MG63 (cell line): ENCODE measurements around the gene OR9A4. TPM values are rescaled to one million over a fixed set of nuclear protein-coding genes. Genes with fewer than 3 reads are reported as not detected.
"Not testable (repeated sequence)": the region's sequence is repeated elsewhere in the genome, so short reads cannot be mapped to it uniquely, and the experiment has no call there.

ENCODE experiments used
- DNase-seq: peaks from one replicate; pipeline ENCODE4 v3.0.0-alpha.2; 2020
- H3K27me3 ChIP-seq: fragments of 250-450 bp; sonication (Bioruptor Pico); 2 replicates; pipeline ENCODE4 v1.5.1; 2020; ENCODE audit warnings: mild to moderate bottlenecking, moderate library complexity
- H3K36me3 ChIP-seq: fragments of 250-450 bp; sonication (Bioruptor Pico); 2 replicates; pipeline ENCODE4 v1.5.1; 2020; ENCODE audit warnings: mild to moderate bottlenecking, moderate library complexity
- H3K4me3 ChIP-seq: fragments of 250-450 bp; sonication (Bioruptor Pico); 2 replicates; pipeline ENCODE4 v1.5.1; 2020; ENCODE audit warnings: mild to moderate bottlenecking, moderate library complexity
- H3K9me3 ChIP-seq: fragments of 250-450 bp; sonication (Bioruptor Pico); 2 replicates; pipeline ENCODE4 v1.5.1; 2020; ENCODE audit warnings: mild to moderate bottlenecking, moderate library complexity
- total RNA-seq: library from RNA; depleted of rRNA; stranded (reverse); fragments of >200 nt; shearing (Covaris generic); gene quantifications from 2 replicates; pipeline ENCODE4 v1.2.3, GENCODE V29; 2014; ENCODE audit warnings: low replicate concordance; rRNA removed

The OR9A4 gene, protein sequence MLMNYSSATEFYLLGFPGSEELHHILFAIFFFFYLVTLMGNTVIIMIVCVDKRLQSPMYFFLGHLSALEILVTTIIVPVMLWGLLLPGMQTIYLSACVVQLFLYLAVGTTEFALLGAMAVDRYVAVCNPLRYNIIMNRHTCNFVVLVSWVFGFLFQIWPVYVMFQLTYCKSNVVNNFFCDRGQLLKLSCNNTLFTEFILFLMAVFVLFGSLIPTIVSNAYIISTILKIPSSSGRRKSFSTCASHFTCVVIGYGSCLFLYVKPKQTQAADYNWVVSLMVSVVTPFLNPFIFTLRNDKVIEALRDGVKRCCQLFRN
- not detected in 2 replicates for total RNA-seq

DNA sequence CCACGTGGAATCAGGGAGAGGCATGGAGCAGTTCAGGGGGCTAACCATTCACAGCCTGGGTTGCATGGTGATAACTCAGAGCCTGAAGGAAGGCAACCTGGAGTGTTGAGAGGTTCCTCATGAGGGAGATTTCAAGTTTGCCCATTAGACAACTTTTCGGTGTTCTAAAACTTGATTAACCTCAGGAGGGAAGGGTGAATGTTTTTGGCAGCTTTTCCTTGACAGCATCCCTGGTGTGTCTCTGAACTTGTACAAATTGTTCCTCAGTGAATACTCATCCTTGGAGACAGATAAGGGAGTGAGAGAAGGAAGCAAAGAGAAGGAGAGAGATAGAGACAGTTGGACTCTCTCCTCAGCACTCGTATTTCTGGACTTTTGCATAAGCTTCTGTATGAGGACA, at the start of gene OR9A4:
Gene OR9A4, plus strand, starts transcription at position 301 of the 400 bp plus-strand sequence. CDS start 2,477 bp downstream, outside the sequence.
- DNase-seq, result no peak
- Histone ChIP-seq H3K9me3 (no peaks in the 10 kb centered on the region), H3K4me3 (no peak within 1 kb of the TSS), H3K36me3 (no peaks in the 10 kb centered on the region), H3K27me3 (no peaks in the 10 kb centered on the region)

- H3K27me3 ChIP-seq, result no peaks in the 10 kb centered on the region
- H3K9me3 ChIP-seq, result no peaks in the 10 kb centered on the region
- DNase-seq, result no peak
- H3K36me3 ChIP-seq, result no peaks in the 10 kb centered on the region
- no peak overlapping the region for H3K4me3 ChIP-seq
Observed at GRCh38 chr7:141866974-141867373, 49.2 kb upstream of the OR9A4 start.

DNA sequence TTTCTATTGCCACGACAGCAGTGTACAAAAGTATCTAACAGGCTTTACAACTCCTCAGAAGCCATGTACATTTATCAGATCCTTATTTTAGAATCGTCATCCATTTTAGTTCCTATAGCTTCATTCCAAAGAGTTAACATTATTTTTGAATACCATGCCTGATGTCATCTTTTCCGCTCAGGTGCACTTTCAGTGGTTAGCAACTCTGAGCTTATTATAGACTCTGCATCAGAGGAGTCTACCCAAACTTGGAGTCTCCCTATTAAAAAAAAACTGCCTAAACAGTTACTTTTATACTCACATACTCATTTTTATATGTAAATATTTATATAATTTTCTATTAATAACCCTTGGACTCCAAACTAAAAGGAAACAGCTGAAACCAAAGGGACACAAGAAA, 43.3 kb upstream of the OR9A4 start:
- DNase-seq, result no peak
- H3K36me3 ChIP-seq, result no peaks in the 10 kb centered on the region
- no peaks in the 10 kb centered on the region for H3K9me3 ChIP-seq
- H3K27me3 ChIP-seq, result no peaks in the 10 kb centered on the region
- no peak overlapping the region for H3K4me3 ChIP-seq

DNA sequence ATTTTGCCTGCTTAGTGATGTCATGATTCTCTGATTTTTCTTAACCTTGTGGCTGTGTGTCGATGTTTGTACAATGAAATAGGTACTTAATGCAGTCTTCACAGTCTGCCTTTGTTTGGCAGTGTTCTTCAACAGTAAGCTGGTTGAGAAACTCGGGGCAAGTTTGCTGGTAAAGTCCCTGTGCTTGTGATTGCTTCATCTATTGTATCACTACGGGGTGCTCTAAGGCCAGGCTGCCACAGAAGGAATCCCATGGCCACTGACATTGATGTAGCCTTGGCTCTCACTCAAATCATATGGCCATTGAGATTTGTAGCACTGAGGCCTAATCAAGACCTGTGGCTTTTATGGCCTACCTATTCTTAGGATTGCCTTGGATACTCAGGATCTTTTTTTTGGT, 41.4 kb upstream of the OR9A4 start:
- no peaks in the 10 kb centered on the region; the same call in 1 of the 2 replicates for H3K9me3 ChIP-seq
- no peaks in the 10 kb centered on the region for H3K36me3 ChIP-seq
- H3K27me3 ChIP-seq, result no peaks in the 10 kb centered on the region
- no peak for DNase-seq
- H3K4me3 ChIP-seq, result no peak overlapping the region

GRCh38 chr7:141875453-141875852, 40.7 kb upstream of the OR9A4 start:
- Histone ChIP-seq H3K27me3 (no peaks in the 10 kb centered on the region), H3K4me3 (no peak overlapping the region), H3K9me3 (no peaks in the 10 kb centered on the region; the same call in 1 of the 2 replicates), H3K36me3 (no peaks in the 10 kb centered on the region)
- DNase-seq, result no peak

GRCh38 chr7:141876371-141876770, 39.8 kb upstream of the OR9A4 start:
- Histone ChIP-seq H3K36me3 (no peaks in the 10 kb centered on the region), H3K9me3 (no peaks in the 10 kb centered on the region; the same call in 1 of the 2 replicates), H3K27me3 (no peaks in the 10 kb centered on the region), H3K4me3 (no peak overlapping the region)
- no peak for DNase-seq

- DNase-seq, result no peak
- H3K4me3 ChIP-seq, result no peak overlapping the region
- H3K27me3 ChIP-seq, result no peaks in the 10 kb centered on the region
- H3K9me3 ChIP-seq, result no peaks in the 10 kb centered on the region; the same call in 1 of the 2 replicates
- H3K36me3 ChIP-seq, result no peaks in the 10 kb centered on the region
Observed at GRCh38 chr7:141877365-141877764, 38.8 kb upstream of the OR9A4 start.

DNA sequence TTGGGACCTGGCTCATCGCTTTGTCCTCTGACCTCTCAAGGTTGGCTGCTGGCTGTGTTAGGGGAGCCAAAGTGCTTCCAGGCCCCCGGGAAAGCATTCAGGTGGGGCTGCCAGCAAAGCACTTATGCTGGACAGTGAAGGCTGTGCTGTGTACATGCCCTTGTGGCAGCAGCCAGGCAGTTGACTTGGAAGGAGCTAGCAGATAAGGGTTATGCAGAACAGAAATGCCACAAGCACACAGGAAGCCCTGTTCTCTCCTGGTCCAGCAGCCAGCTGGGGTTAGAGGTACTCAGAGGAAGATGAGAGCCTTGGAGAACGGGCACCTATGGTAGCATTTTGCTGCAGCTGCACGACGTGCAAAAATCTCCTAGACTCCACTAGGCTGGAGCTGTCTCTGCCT, 35.2 kb upstream of the OR9A4 start:
- no peak overlapping the region for H3K4me3 ChIP-seq
- DNase-seq, result no peak

GRCh38 chr7:141884539-141885225, 31.5 kb upstream of the OR9A4 start:
- H3K36me3 ChIP-seq, result no peaks in the 10 kb centered on the region
- H3K27me3 ChIP-seq, result no peaks in the 10 kb centered on the region
- DNase-seq, result no peak
- no peak overlapping the region for H3K4me3 ChIP-seq
- no peaks in the 10 kb centered on the region for H3K9me3 ChIP-seq

More for the DNA sequence above, 35.2 kb upstream of the OR9A4 start:
- H3K9me3 ChIP-seq, result no peaks in the 10 kb centered on the region; the same call in 1 of the 2 replicates
- no peaks in the 10 kb centered on the region for H3K36me3 ChIP-seq
- no peaks in the 10 kb centered on the region for H3K27me3 ChIP-seq

DNA sequence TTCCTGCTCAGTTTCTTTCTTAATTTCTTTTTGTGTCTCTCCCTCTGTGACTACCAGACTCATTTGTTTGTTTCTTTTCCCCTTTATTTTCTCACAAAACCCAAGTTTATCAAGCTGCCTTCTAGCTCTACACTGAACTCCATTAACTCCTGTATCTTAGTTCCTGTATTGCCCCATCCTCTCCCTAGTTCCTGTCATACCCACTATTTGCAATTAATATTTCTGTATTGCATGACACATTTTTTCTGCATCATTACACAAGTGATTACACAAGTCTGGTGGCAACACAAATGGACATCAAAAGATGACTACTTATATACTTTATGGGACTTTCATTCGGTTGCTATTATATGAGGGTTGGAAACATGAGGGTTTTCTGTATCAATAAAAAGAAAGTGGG, 26.9 kb upstream of the OR9A4 start:
- H3K27me3 ChIP-seq, result no peaks in the 10 kb centered on the region
- no peak for DNase-seq
- H3K9me3 ChIP-seq, result no peaks in the 10 kb centered on the region
- no peaks in the 10 kb centered on the region for H3K36me3 ChIP-seq
- no peak overlapping the region for H3K4me3 ChIP-seq

- H3K36me3 ChIP-seq, result no peaks in the 10 kb centered on the region
- no peaks in the 10 kb centered on the region for H3K9me3 ChIP-seq
- no peak for DNase-seq
- H3K4me3 ChIP-seq, result no peak overlapping the region
- H3K27me3 ChIP-seq, result no peaks in the 10 kb centered on the region
Observed at GRCh38 chr7:141891336-141891735, 24.9 kb upstream of the OR9A4 start.

DNA sequence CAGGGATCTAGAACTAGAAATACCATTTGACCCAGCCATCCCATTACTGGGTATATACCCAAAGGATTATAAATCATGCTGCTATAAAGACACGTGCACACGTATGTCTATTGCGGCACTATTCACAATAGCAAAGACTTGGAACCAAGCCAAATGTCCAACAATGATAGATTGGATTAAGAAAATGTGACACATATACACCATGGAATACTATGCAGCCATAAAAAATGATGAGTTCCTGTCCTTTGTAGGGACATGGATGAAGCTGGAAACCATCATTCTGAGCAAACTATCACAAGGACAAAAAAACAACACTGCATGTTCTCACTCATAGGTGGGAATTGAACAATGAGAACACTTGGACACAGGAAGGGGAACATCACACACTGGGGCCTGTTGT, 16.8 kb upstream of the OR9A4 start:
- H3K36me3 ChIP-seq, H3K27me3 ChIP-seq: not testable (repeated sequence)

DNA sequence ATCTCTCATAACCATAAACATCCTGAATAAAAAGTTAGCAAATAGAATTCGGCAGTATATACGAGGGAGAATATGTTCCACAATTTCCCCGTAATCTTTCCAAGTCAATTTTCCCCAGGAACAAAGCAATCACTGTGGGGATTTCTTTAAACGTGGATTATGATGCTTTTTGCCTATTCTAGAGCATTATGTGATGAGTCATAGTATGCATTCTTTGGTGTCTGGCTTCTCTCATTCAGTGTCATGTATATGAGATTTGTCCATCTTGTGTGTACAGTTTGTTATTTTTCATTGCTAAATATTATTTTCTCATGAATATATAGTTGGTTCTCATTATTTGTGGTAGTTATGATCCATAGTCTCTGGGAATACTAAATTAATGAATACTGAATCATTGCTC, 9.9 kb upstream of the OR9A4 start:
- no peaks in the 10 kb centered on the region for H3K36me3 ChIP-seq
- DNase-seq, result no peak
- H3K4me3 ChIP-seq, result no peak overlapping the region
- no peaks in the 10 kb centered on the region for H3K9me3 ChIP-seq
- H3K27me3 ChIP-seq, result no peaks in the 10 kb centered on the region

More for the DNA sequence above, 16.8 kb upstream of the OR9A4 start:
- H3K9me3 ChIP-seq, DNase-seq, H3K4me3 ChIP-seq: not testable (repeated sequence)

- H3K4me3 ChIP-seq, result no peak overlapping the region
- H3K27me3 ChIP-seq, result no peaks in the 10 kb centered on the region
- no peak for DNase-seq
- no peaks in the 10 kb centered on the region for H3K9me3 ChIP-seq
- no peaks in the 10 kb centered on the region for H3K36me3 ChIP-seq
Observed at GRCh38 chr7:141911391-141911790, 4.8 kb upstream of the OR9A4 start.

DNA sequence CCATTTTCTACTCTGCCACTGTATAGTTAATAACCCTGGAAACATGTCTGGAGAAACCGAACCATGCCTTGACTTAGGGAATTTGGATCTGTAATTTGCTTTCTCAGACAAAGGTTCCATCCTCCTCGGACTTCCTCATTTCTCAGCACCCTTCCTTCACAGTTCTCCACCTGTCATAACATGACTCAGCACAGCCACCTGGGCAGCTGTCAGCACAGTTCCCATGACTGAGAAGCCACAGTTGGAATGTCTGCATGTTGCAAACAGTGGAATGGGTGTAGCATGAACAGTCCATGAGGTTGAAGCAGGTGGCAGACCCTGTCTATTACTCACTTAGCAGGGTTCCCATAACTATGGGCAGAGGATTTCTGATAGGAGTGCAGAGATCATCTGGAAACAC, 634 bp upstream of the OR9A4 start:
- Histone ChIP-seq H3K9me3 (no peaks in the 10 kb centered on the region), H3K4me3 (no peak overlapping the region), H3K27me3 (no peaks in the 10 kb centered on the region), H3K36me3 (no peaks in the 10 kb centered on the region)
- no peak for DNase-seq

- Histone ChIP-seq H3K27me3 (no peaks in the 10 kb centered on the region), H3K4me3 (no peak overlapping the region), H3K36me3 (no peaks in the 10 kb centered on the region), H3K9me3 (no peaks in the 10 kb centered on the region)
- DNase-seq, result no peak
Observed at GRCh38 chr7:141920281-141920680, 4.1 kb downstream of the OR9A4 start.

- H3K4me3 ChIP-seq, result no peak overlapping the region
- no peaks in the 10 kb centered on the region for H3K9me3 ChIP-seq
- no peaks in the 10 kb centered on the region for H3K27me3 ChIP-seq
- H3K36me3 ChIP-seq, result no peaks in the 10 kb centered on the region
- DNase-seq, result no peak
Observed at GRCh38 chr7:141928146-141928844, 12.1 kb downstream of the OR9A4 start.
